GM12878 (cell line): ENCODE results near the gene SLC22A3. TPM values are rescaled to one million over a fixed set of nuclear protein-coding genes. Genes with fewer than 3 reads are reported as not detected.
A peak's percentile ranks its signal among the peaks of the same experiment; 100 is the strongest.

Experiments
- ATAC-seq: fragments of 200-7000 bp; cut with Tn5 transposase; 3 replicates; pipeline ENCODE4 v1.9.1; 2020; ENCODE audit warnings: mild to moderate bottlenecking, moderate library complexity
- Bru-seq: library from RNA; stranded (reverse); fragments of 400-500 nt; gene quantifications from one replicate; lab custom pipeline; 2021; lab: Mats Ljungman, UMichigan
- BruChase-seq, 2 experiments: library from RNA; stranded (reverse); fragments of 400-500 nt; gene quantifications; one replicate each; lab custom pipeline; 2021; lab: Mats Ljungman, UMichigan
- BruUV-seq: library from RNA; stranded (reverse); fragments of 400-500 nt; replicated peaks from 2 replicates; lab custom pipeline; 2021; lab: Mats Ljungman, UMichigan
- CTCF ChIA-PET: fragments of 300-600 bp; sonication (Branson Sonifier 250); formaldehyde crosslinking; extraction: SDS; loops from one replicate; lab custom pipeline; 2021; ENCODE audit warnings: inconsistent platforms; lab: Yijun Ruan, JAX
- POLR2A ChIA-PET: fragments of 350-600 bp; formaldehyde crosslinking; extraction: SDS; loops from one replicate; lab custom pipeline; 2021; ENCODE audit warnings: inconsistent platforms; lab: Charles Lee
- RAD21 ChIA-PET: fragments of 300-600 bp; sonication (Branson Sonifier 250); formaldehyde crosslinking; loops from one replicate; lab custom pipeline; 2023; ENCODE audit warnings: antibody characterized with exemption; ENCODE audit not compliant: unreplicated experiment; lab: Charles Lee
- SMC1A ChIA-PET: fragments of 300-600 bp; sonication (Branson Sonifier 250); formaldehyde crosslinking; loops from one replicate; lab custom pipeline; 2023; ENCODE audit not compliant: unreplicated experiment, uncharacterized antibody; lab: Charles Lee
- DNase-seq: peaks from one replicate; pipeline ENCODE4 v3.0.0-alpha.2; 2011; ENCODE audit warnings: low read depth, low spot score
- FAIRE-seq: peaks from 3 replicates; lab custom pipeline; 2011; peaks lifted over from hg19 to GRCh38; lab: Jason Lieb, UNC
- H2AFZ ChIP-seq: 2 replicates; pipeline ENCODE4 v1.6.0; 2011; ENCODE audit warnings: low read depth, low read length, control low read depth; ENCODE audit not compliant: control insufficient read depth
- H3K27ac ChIP-seq: 2 replicates; pipeline ENCODE4 v1.5.1; 2011; ENCODE audit warnings: control low read depth; ENCODE audit not compliant: control insufficient read depth, insufficient read depth
- H3K27me3 ChIP-seq, 2 experiments: replicated peaks in 1 of 2; 2 replicates each; pipeline versions ENCODE4 v1.6.0 to v1.6.1; 2011; ENCODE audit warnings: low read length in 1 of 2; ENCODE audit not compliant: control insufficient read depth in 2 of 2, insufficient read depth in 2 of 2
- H3K36me3 ChIP-seq, 2 experiments: 2 replicates each; pipeline ENCODE4 v1.5.1; 2011; ENCODE audit warnings: low read length in 1 of 2; ENCODE audit not compliant: control insufficient read depth in 2 of 2, insufficient read depth in 2 of 2
- H3K4me1 ChIP-seq: 2 replicates; pipeline ENCODE4 v1.6.1; 2011; ENCODE audit warnings: mild to moderate bottlenecking, low read length, moderate library complexity, mixed read lengths; ENCODE audit not compliant: control insufficient read depth, insufficient read depth
- H3K4me2 ChIP-seq: 2 replicates; pipeline ENCODE4 v1.6.0; 2011; ENCODE audit warnings: control low read depth; ENCODE audit not compliant: control insufficient read depth, insufficient read depth
- H3K4me3 ChIP-seq: fragments of 200-600 bp; sonication (generic); 2 replicates; pipeline ENCODE4 v1.5.1; 2016
- H3K79me2 ChIP-seq: 2 replicates; pipeline ENCODE4 v1.6.0; 2011; ENCODE audit warnings: low read length; ENCODE audit not compliant: control insufficient read depth, insufficient read depth
- H3K9ac ChIP-seq: 2 replicates; pipeline ENCODE4 v1.8.0; 2011; ENCODE audit warnings: low read length, control low read depth, mixed read lengths; ENCODE audit not compliant: control insufficient read depth, insufficient read depth
- H3K9me3 ChIP-seq: replicated peaks from 3 replicates; pipeline ENCODE4 v1.5.1; 2011; ENCODE audit warnings: mild to moderate bottlenecking, low read length; ENCODE audit not compliant: control insufficient read depth, insufficient read depth
- H4K20me1 ChIP-seq: 2 replicates; pipeline ENCODE4 v1.6.0; 2011; ENCODE audit not compliant: control insufficient read depth, insufficient read depth
- ATF2 ChIP-seq: IDR thresholded peaks from 2 replicates; pipeline ENCODE4 v1.6.1; 2012; ENCODE audit warnings: low read length, inconsistent platforms
- CBFB ChIP-seq: IDR thresholded peaks from 2 replicates; pipeline ENCODE4 v1.6.1; 2016; ENCODE audit warnings: antibody characterized with exemption, low read depth
- CHD1 ChIP-seq: IDR thresholded peaks from 2 replicates; pipeline ENCODE4 v1.6.1; 2012; ENCODE audit warnings: low read depth, low read length, improper control_type of control experiment
- EZH2 ChIP-seq: IDR thresholded peaks from 2 replicates; pipeline ENCODE4 v1.6.1; 2012; ENCODE audit warnings: low read depth, mild to moderate bottlenecking, control low read depth, inconsistent platforms, low read length, borderline replicate concordance; ENCODE audit not compliant: control insufficient read depth
- HSF1 ChIP-seq: fragments of 150-350 bp; IDR thresholded peaks from 2 replicates; pipeline ENCODE4 v1.6.1; 2014; ENCODE audit warnings: mild to moderate bottlenecking, low read depth, low read length
- NKRF ChIP-seq: fragments of 450-650 bp; conservative IDR thresholded peaks from 2 replicates; pipeline ENCODE4 v1.6.1; 2017; ENCODE audit warnings: mild to moderate bottlenecking, moderate library complexity
- POLR2AphosphoS2 ChIP-seq: IDR thresholded peaks from 2 replicates; pipeline ENCODE4 v1.6.1; 2011; ENCODE audit warnings: low read depth, mild to moderate bottlenecking, low read length, improper control_type of control experiment, moderate library complexity
- PRDM15 ChIP-seq: fragments of 450-650 bp; formaldehyde crosslinking; IDR thresholded peaks from 2 replicates; pipeline ENCODE4 v1.4.0; 2020; ENCODE audit warnings: mild to moderate bottlenecking, moderate library complexity
- RCOR1 ChIP-seq: conservative IDR thresholded peaks from 2 replicates; pipeline ENCODE4 v1.6.1; 2012; ENCODE audit warnings: low read depth, low read length, improper control_type of control experiment
- SMARCA5 ChIP-seq: fragments of 450-650 bp; IDR thresholded peaks from 2 replicates; pipeline ENCODE4 v1.6.1; 2017; ENCODE audit warnings: mild to moderate bottlenecking
- WGBS: methylation state at CpG from one replicate; pipeline ENCODE4 v1.1.6; 2016; ENCODE audit warnings: low lambda C conversion rate; ENCODE audit not compliant: insufficient replicate concordance, insufficient coverage; ENCODE audit errors: missing lambda C conversion rate; 5-methylcytosine and 5-hydroxymethylcytosine counted together
- in situ Hi-C: fragments of 300-500 bp; cut with MboI; formaldehyde crosslinking; loops from 9 replicates; pipeline ENCODE4 v1.14.3; 2018; ENCODE audit warnings: mixed read lengths
- intact Hi-C: fragments of 100-400 bp; cut with micrococcal nuclease; formaldehyde crosslinking; loops from one replicate; pipeline ENCODE4 v1.14.2; 2022; ENCODE audit not compliant: unreplicated experiment
- long read RNA-seq, 2 experiments: library from polyadenylated mRNA; unstranded; transcript quantifications; one replicate each; pipeline ENCODE4 v2.0.0, GENCODE V29; 2019 to 2020
- polyA minus RNA-seq, 3 experiments: library from RNA; depleted of rRNA, polyadenylated mRNA; stranded (reverse); fragments of >200 nt; gene quantifications; 2 replicates each; pipeline ENCODE4 v1.2.3, GENCODE V29; 2011
- polyA plus RNA-seq, 11 experiments: library from polyadenylated mRNA; depleted of rRNA in 4 of 11; unstranded in 6 of 11; stranded (reverse) in 5 of 11; fragments of >200 nt; fragmentation: Nextera tagmentation in 4 of 11; fragmentation: Illumina TruSeq in 1 of 11; extraction: Ambion mirVana in 4 of 11; extraction: Trizol in 1 of 11; gene quantifications; 1 replicate in 1 of 11; 2 replicates in 10 of 11; pipeline versions ENCODE4 v1.2.1 to v1.2.3, GENCODE V29; 2011 to 2016; ENCODE audit warnings: inconsistent platforms in 2 of 11, missing spikeins in 2 of 11, low read depth in 1 of 11
- total RNA-seq, 4 experiments: library from RNA; depleted of rRNA in 3 of 4; stranded (reverse); fragments of >200 nt in 3 of 4; fragmentation: Illumina TruSeq in 1 of 4; extraction: Trizol in 1 of 4; gene quantifications; 2 replicates each; pipeline versions ENCODE4 v1.2.1 to v1.2.3, GENCODE V29; 2013 to 2021

SLC22A3 gene
- not detected in 2 replicates for total RNA-seq (2013; cell fraction: nucleolus; rRNA removed)
- not detected in 2 replicates for total RNA-seq (2014; rRNA removed)
- total RNA-seq (2014; rRNA removed; fragmentation: Illumina TruSeq; extraction: Trizol), result not detected in 2 replicates
- total RNA-seq (2021), result 0.05 and 0.15 TPM in 2 replicates
- polyA plus RNA-seq (2011; ENCODE audit: low read depth), result not detected
- polyA plus RNA-seq (2011; rRNA removed), result 0.07 and 0.20 TPM in 2 replicates
- polyA plus RNA-seq (2011; cell fraction: cytosol; rRNA removed), result 0.05 and 0.06 TPM in 2 replicates
- 0.12 and 0.16 TPM in 2 replicates for polyA plus RNA-seq (2011; cell fraction: nucleus; rRNA removed)
- polyA plus RNA-seq (2012), result not detected in 2 replicates
- polyA plus RNA-seq (2014; fragmentation: Illumina TruSeq; extraction: Trizol), result not detected in 2 replicates
- polyA plus RNA-seq (2014; fragmentation: Nextera tagmentation; extraction: Ambion mirVana), result not detected
- not detected in 2 replicates for polyA plus RNA-seq (2014; rRNA removed)
- not detected for polyA plus RNA-seq (2016; fragmentation: Nextera tagmentation; extraction: Ambion mirVana)
- 0.05 and 0.15 TPM in 2 replicates for polyA minus RNA-seq (2011; rRNA and poly(A)+ RNA removed)
- not detected in 2 replicates for polyA minus RNA-seq (2011; cell fraction: cytosol; rRNA and poly(A)+ RNA removed)
- polyA minus RNA-seq (2011; cell fraction: nucleus; rRNA and poly(A)+ RNA removed), result 0.10 TPM in 1 of 2 replicates, not detected in the other
- Bru-seq, nascent RNA, result percentile 10 among the genes with signal in this experiment
- BruChase-seq, experiment 1, labeled RNA remaining after a 6-hour chase, result percentile 8 among the genes with signal in this experiment
- percentile 10 among the genes with signal in this experiment for BruChase-seq, experiment 2, labeled RNA remaining after a 2-hour chase
- long read RNA-seq, experiment 1, result 0 reads
- long read RNA-seq, experiment 2, result 0 reads

GRCh38 chr6:160348223-160349019 lies at the start of gene SLC22A3:
Gene SLC22A3 (plus strand): TSS chr6:160348378. CDS start chr6:160348420, 42 bp downstream.
- no peak for DNase-seq
- no TSS peak for BruUV-seq
- no peaks in the 10 kb centered on the region for H3K36me3 ChIP-seq
- no peak within 1 kb of the TSS for H2AFZ ChIP-seq
- H3K4me1 ChIP-seq, result no peaks in the 10 kb centered on the region
- RAD21 ChIA-PET, result no interaction called here
- ATAC-seq, result no peak
- H3K27ac ChIP-seq, result no peak within 1 kb of the TSS
- CTCF ChIA-PET, result no interaction called here
- 58% methylated on average over 50 of the region's 105 CpGs for WGBS
- SMC1A ChIA-PET, result interaction anchor here (0.6 kb wide), 1 partner anchor 175 kb away, joined by 3 read pairs; no protein-coding TSS in a partner anchor
- H3K9ac ChIP-seq, result no peak within 1 kb of the TSS
- H4K20me1 ChIP-seq, result no peaks in the 10 kb centered on the region
- no peaks in the 10 kb centered on the region for H3K79me2 ChIP-seq
- in situ Hi-C loops, result no loop called here
- POLR2A ChIA-PET, result no interaction called here
- no peaks in the 10 kb centered on the region for H3K9me3 ChIP-seq
- no peak within 1 kb of the TSS for H3K4me2 ChIP-seq
- H3K4me3 ChIP-seq, result no peak within 1 kb of the TSS
- H3K27me3 ChIP-seq, result peaks cover 2 to 5% of the 10 kb centered on the region in 2 experiments; a peak in 2 of 4 replicates
- no peak for FAIRE-seq
- intact Hi-C loops, result no loop called here
- TF ChIP-seq RCOR1 (no peak), CHD1 (no peak), PRDM15 (CRISPR knock-in tag) (no peak), EZH2 (no peak), POLR2AphosphoS2 (no peak), CBFB (no peak), ATF2 (no peak), NKRF (no peak), HSF1 (no peak), SMARCA5 (no peak)
